Esophagus muscularis mucosa (tissue), 4 donors: ENCODE data around the gene TMEM198. TPM values are rescaled to one million over a fixed set of nuclear protein-coding genes. Genes with fewer than 3 reads are reported as not detected.

Experiments
- DNase-seq: peaks from one replicate; pipeline ENCODE4 v3.0.0-alpha.2; 2017; ENCODE audit errors: extremely low spot score
- H3K27ac ChIP-seq, 4 donors: fragments of 200-600 bp; sonication (generic); replicated peaks in 1 of 4; 1 replicate in 3 of 4; 2 replicates in 1 of 4; pipeline ENCODE4 v1.5.1; 2016 to 2019; ENCODE audit warnings: mild to moderate bottlenecking in 1 of 4
- H3K27me3 ChIP-seq, 4 donors: fragments of 200-600 bp; sonication (generic); one replicate each; pipeline versions ENCODE4 v1.5.1 to v1.6.0; 2016 to 2019
- H3K36me3 ChIP-seq, 4 donors: fragments of 200-600 bp; sonication (generic); one replicate each; pipeline ENCODE4 v1.5.1; 2016 to 2019
- H3K4me1 ChIP-seq, 4 donors: fragments of 200-600 bp; sonication (generic); one replicate each; pipeline ENCODE4 v1.5.1; 2016 to 2019
- H3K4me3 ChIP-seq, 4 donors: fragments of 200-600 bp; sonication (generic); 1 replicate in 2 of 4; 2 replicates in 2 of 4; pipeline ENCODE4 v1.5.1; 2016 to 2019; ENCODE audit warnings: mild to moderate bottlenecking in 4 of 4, moderate library complexity in 1 of 4
- H3K9me3 ChIP-seq, 4 donors: fragments of 200-600 bp; sonication (generic); 1 replicate in 3 of 4; 2 replicates in 1 of 4; pipeline ENCODE4 v1.5.1; 2016 to 2019
- EP300 ChIP-seq: sonication (generic); formaldehyde crosslinking; IDR thresholded peaks from one replicate; pipeline ENCODE4 v1.6.1; 2017; ENCODE audit warnings: antibody characterized with exemption
- POLR2A ChIP-seq: fragments of 450-650 bp; IDR thresholded peaks from one replicate; pipeline ENCODE4 v1.6.1; 2017; ENCODE audit warnings: antibody characterized with exemption, moderate library complexity, mild to moderate bottlenecking, low read depth
- POLR2AphosphoS5 ChIP-seq, 2 donors: sonication (generic); formaldehyde crosslinking; IDR thresholded peaks; one replicate each; pipeline ENCODE4 v1.6.1; 2017; ENCODE audit warnings: antibody characterized with exemption in 2 of 2
- WGBS: methylation state at CpG from one replicate; pipeline ENCODE4 v1.1.5; 2018; 5-methylcytosine and 5-hydroxymethylcytosine counted together
- intact Hi-C: fragments of 100-400 bp; cut with DNase I; formaldehyde crosslinking; loops from one replicate; pipeline ENCODE4 v1.15.1; 2023
- total RNA-seq, 4 donors: library from RNA; depleted of rRNA; stranded (reverse); fragments of >200 nt; gene quantifications; one replicate each; pipeline versions ENCODE4 v1.1.0 to v1.2.1, GENCODE V29; 2016
- TF ChIP-seq, protein P1 (sequence below), 3 experiments: fragments of 200-600 bp in 2 of 3; fragments of 450-650 bp in 1 of 3; sonication (generic) in 2 of 3; IDR thresholded peaks; one replicate each; pipeline ENCODE4 v1.5.1; 2017 to 2019; ENCODE audit warnings: antibody characterized with exemption in 3 of 3, mild to moderate bottlenecking in 2 of 3, moderate library complexity in 1 of 3

Gene TMEM198
- total RNA-seq, 4 donors from 2014 or later: 3.7 to 4.7 (median 4.2) TPM

DNA sequence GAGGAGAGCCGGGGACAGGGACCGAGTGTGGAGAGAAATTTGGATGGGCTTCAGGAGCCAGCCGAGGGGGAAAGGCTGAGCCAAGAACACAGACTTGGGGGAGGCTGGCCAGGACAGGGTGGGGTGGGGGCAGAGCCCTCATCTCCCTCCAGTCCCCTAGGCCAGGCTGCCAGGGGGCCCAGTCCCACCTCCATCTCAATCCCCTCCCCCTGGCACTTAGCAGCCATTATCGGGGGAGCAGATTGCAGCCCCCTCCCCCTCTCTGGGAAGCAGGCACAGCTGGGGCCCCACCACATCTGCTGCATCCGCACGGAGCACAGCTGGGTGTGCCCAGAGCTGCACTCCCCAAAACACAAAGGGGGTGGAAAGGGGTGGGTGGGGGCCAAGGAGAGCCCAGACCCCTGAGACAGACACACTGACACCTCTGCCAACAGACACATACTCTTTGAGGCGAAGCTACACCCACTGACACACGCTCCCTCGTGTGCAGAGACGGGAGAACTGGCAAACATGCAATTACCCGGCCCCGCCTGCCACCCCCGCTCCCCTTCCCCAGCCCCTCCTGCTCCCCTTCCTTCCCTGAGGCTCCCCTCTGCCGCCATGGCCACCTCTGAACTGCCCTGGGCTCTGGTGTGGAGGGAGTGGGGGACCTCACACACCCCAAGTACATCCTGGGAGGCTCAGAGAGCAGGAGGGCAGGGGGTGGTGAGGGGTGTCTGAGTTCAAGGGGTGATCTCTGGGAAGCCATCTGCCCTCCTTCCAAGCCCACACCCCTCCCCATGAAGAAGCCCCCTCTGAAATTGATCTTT is 34.7 kb upstream of the TMEM198 start:
- Histone ChIP-seq H3K36me3 (peaks cover 7 to 37% (median 31%) of the 10 kb centered on the region in 4 donors), H3K27ac (no peak overlapping the region), H3K27me3 (peaks cover 0 to 60% (median 0%) of the 10 kb centered on the region in 4 donors), H3K4me3 (peak overlapping the region in 2 of 4 donors; percentile 17 to 28), H3K9me3 (no peaks in the 10 kb centered on the region), H3K4me1 (peaks cover 15 to 41% (median 35%) of the 10 kb centered on the region in 4 donors)
- intact Hi-C loops: no loop called here
- TF ChIP-seq, protein P1, sequence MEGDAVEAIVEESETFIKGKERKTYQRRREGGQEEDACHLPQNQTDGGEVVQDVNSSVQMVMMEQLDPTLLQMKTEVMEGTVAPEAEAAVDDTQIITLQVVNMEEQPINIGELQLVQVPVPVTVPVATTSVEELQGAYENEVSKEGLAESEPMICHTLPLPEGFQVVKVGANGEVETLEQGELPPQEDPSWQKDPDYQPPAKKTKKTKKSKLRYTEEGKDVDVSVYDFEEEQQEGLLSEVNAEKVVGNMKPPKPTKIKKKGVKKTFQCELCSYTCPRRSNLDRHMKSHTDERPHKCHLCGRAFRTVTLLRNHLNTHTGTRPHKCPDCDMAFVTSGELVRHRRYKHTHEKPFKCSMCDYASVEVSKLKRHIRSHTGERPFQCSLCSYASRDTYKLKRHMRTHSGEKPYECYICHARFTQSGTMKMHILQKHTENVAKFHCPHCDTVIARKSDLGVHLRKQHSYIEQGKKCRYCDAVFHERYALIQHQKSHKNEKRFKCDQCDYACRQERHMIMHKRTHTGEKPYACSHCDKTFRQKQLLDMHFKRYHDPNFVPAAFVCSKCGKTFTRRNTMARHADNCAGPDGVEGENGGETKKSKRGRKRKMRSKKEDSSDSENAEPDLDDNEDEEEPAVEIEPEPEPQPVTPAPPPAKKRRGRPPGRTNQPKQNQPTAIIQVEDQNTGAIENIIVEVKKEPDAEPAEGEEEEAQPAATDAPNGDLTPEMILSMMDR (IDR thresholded peaks at IDR 0.05): no peak
- TF ChIP-seq POLR2A: no peak
- TF ChIP-seq POLR2AphosphoS5 (IDR thresholded peaks at IDR 0.05): no peak
- TF ChIP-seq EP300: no peak
- DNase-seq: no peak
- WGBS: 8% methylated on average over 9 of the region's 14 CpGs

DNA sequence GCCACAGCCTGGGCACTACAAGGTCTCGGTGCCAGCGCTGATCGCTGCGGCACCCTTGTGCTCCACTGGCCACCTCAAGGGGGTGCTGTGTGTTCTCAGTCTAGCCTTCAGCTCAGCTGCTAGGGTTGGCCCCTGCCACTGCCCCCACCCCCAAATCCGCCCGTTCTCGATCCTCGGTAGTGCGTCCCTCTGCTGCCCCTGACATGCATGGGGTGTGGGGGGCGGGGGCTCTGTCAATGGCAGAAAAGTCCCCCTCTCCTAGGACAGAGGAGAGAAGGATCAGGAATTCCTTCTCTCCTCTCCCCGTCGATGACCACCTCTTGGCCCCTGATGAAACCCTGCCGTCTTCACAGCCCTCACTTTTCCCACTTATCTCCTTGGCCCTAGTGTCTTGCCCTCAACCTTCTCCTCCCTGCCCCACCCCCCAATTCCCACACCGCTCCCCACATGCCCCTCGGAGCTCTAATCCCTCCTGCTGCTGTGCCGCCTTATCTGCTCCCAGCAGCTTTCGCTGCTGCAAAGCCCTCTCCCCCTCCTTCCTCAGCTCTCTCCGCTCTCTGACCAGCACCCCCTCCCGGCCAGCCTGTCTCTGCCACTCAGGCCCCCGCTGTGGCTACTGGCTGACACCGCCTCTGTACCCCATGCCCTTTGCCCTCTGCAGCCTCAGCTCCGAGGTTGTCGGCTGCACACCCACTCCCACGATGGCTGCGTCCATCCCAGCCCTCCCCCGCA is 33.9 kb upstream of the TMEM198 start:
- Histone ChIP-seq H3K27ac (no peak overlapping the region), H3K4me1 (peaks cover 18 to 46% (median 41%) of the 10 kb centered on the region in 4 donors), H3K4me3 (peak overlapping the region; percentile 17 to 49 (median 35)), H3K36me3 (peaks cover 7 to 29% (median 23%) of the 10 kb centered on the region in 4 donors), H3K27me3 (peaks cover 0 to 68% (median 3%) of the 10 kb centered on the region in 4 donors), H3K9me3 (no peaks in the 10 kb centered on the region)
- TF ChIP-seq POLR2A: no peak
- TF ChIP-seq, protein P1 (IDR thresholded peaks at IDR 0.05): peak; percentile 47 to 78 (median 73)
- TF ChIP-seq EP300: no peak
- intact Hi-C loops: no loop called here
- no peak for DNase-seq
- WGBS: 5% methylated on average over 24 of the region's 26 CpGs

DNA sequence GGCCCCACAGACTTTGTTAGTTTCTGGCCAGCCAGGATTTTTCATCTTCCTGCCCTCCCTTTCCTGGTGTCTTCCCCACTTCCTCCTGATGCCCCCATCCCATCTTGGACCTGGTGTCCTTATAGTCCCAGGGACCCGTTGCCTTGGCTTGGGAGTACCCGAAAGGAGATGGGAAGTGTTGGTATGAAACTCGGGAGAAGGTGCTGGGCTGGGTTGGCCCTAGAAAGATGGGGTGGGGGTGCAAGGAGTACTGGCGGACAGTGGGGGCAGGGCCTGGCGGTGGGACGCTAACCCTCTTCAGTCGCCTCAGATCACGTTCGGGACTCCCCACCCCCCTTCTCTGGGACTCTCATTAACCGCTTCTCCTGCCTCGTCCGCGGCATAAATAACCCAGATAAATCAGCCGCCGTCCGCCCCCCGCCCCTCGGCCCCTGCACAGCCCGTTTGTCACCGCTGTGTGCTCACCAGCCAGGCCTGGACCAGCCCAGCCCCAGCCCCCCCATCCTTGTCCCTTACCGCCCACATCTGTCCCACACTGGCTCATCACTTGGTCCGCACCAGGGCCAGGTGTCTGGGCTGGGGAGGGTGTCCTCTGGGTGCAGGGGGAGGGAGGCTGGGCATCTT is 33.2 kb upstream of the TMEM198 start:
- intact Hi-C loops: no loop called here

DNA sequence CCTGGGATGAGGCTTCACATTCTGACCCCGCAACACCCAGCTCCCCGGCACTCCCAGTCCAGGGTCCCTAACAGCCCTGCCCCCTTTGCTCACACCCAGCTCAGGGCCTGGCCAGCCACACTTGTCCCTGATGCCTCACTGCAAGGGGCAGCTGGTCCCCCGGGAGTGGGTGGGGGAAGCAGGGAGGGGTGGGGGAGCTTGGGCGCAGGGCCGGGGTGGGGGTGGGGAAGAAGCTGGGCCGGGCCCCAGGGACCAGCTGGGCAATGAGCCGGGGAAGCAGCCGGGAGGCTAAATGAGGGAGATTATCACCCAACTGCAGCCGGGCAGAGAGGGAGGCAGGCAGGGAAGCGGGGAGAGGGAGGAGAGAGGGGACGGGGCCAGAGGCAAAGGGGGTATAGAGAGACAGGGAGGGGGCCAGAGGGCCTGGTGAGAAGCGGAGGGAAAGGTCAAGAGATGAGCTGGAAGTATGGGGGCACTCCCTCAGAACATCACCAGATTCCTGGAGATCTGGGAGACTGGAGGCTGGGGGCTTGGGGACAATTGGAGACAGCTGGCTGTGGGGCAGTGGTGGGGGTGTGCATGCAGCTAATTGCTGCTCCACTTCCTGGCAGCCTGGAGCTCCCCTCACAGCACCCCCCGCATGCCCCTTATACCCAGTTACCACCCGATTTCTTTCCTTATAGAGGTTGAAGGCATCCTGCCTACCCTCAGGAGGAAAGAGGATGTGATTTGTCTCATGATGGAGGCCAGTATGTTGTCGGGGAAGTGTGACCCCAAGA is 32.1 kb upstream of the TMEM198 start:
- H3K36me3 ChIP-seq: peaks cover 0 to 11% (median 5%) of the 10 kb centered on the region in 4 donors
- H3K9me3 ChIP-seq: no peaks in the 10 kb centered on the region
- 44% methylated on average over 12 of the region's 15 CpGs for WGBS
- no peak for DNase-seq
- intact Hi-C loops: no loop called here
- H3K27me3 ChIP-seq: peaks cover 0 to 85% (median 3%) of the 10 kb centered on the region in 4 donors
- H3K4me3 ChIP-seq: no peak overlapping the region
- H3K27ac ChIP-seq: no peak overlapping the region
- TF ChIP-seq, protein P1 (IDR thresholded peaks at IDR 0.05): no peak
- H3K4me1 ChIP-seq: peaks cover 18 to 46% (median 41%) of the 10 kb centered on the region in 4 donors

More for the DNA sequence above, 33.2 kb upstream of the TMEM198 start:
- TF ChIP-seq EP300 (no peak), POLR2AphosphoS5 (IDR thresholded peaks at IDR 0.05) (no peak), POLR2A (no peak)
- TF ChIP-seq, protein P1 (IDR thresholded peaks at IDR 0.05): no peak
- Histone ChIP-seq H3K27me3 (peaks cover 0 to 75% (median 3%) of the 10 kb centered on the region in 4 donors), H3K27ac (no peak overlapping the region), H3K4me1 (peaks cover 18 to 46% (median 41%) of the 10 kb centered on the region in 4 donors), H3K36me3 (peaks cover 5 to 22% (median 16%) of the 10 kb centered on the region in 4 donors), H3K9me3 (no peaks in the 10 kb centered on the region), H3K4me3 (peak overlapping the region in 1 of 4 donors; percentile 49)
- 66% methylated on average over 22 of the region's 22 CpGs for WGBS
- DNase-seq: no peak
